ENCODE results near the gene BCR. TPM values are rescaled to one million over a fixed set of nuclear protein-coding genes. Genes with fewer than 3 reads are reported as not detected.

Gene BCR
- total and polyA plus RNA-seq, 2 of the 13 experiments (the other 11 are each of a cell fraction or from before 2014, with no cell fraction given): 19.9 to 33.6 TPM

DNA sequence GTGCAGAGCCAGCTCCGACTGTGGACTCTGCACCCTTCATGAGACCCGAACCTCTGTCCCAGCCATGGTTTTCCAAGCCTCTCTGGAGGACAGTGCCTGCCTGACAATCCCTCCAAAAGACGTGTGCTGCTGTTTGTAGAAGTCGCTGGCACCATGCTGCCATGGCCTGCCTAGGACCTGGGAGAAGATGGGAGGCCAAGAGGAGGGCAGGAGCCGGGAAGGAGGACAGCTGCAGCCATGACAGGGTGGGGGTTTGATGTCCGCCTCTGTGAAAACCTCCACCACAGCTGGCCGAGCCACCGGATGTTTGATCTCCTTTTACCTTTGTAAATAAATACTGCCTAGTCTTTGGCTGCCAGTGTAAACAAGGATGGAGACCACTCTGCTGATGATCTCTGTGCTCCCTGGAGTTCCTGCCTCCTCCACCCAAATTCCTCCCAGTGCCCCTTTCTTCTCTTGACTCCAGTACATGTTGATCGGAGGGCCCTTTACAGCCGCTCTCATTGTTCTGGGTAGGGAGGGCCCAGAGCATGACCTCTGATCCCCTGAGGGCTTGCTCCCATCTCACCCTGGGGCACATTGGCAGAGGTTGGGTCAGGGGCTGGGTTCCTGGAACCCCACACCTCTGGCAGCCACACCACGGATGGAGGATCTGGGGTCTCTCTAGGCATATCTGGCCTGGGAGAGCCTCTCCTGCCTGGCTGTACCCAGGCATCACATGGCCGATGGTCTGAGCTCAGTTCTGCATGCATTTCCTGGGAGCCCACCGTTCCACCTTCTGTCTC, 66.9 kb downstream of the BCR start (continued):
- TF ChIP-seq, protein P1, sequence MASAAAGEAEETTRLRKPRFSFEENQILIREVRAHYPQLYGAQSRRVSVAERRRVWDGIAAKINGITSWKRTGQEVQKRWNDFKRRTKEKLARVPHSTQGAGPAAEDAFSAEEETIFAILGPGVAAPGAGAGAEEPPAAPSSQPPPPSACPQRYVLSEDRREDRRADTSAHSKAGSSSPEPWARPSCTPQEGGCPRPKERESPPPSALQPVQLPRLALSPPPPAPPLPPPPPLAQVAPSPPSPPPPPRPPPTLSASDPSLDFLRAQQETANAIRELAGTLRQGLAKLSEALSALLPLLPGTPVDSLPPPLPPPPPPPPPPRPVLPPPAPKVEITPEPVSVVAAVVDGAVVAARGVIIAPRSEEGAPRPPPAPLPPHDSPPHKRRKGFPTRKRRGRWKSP (CRISPR knock-in tag; IDR thresholded peaks at IDR 0.05): 0 out of 2 replicates have a peak, but pooled peaks have one; percentile 47
- TF ChIP-seq, protein P2, sequence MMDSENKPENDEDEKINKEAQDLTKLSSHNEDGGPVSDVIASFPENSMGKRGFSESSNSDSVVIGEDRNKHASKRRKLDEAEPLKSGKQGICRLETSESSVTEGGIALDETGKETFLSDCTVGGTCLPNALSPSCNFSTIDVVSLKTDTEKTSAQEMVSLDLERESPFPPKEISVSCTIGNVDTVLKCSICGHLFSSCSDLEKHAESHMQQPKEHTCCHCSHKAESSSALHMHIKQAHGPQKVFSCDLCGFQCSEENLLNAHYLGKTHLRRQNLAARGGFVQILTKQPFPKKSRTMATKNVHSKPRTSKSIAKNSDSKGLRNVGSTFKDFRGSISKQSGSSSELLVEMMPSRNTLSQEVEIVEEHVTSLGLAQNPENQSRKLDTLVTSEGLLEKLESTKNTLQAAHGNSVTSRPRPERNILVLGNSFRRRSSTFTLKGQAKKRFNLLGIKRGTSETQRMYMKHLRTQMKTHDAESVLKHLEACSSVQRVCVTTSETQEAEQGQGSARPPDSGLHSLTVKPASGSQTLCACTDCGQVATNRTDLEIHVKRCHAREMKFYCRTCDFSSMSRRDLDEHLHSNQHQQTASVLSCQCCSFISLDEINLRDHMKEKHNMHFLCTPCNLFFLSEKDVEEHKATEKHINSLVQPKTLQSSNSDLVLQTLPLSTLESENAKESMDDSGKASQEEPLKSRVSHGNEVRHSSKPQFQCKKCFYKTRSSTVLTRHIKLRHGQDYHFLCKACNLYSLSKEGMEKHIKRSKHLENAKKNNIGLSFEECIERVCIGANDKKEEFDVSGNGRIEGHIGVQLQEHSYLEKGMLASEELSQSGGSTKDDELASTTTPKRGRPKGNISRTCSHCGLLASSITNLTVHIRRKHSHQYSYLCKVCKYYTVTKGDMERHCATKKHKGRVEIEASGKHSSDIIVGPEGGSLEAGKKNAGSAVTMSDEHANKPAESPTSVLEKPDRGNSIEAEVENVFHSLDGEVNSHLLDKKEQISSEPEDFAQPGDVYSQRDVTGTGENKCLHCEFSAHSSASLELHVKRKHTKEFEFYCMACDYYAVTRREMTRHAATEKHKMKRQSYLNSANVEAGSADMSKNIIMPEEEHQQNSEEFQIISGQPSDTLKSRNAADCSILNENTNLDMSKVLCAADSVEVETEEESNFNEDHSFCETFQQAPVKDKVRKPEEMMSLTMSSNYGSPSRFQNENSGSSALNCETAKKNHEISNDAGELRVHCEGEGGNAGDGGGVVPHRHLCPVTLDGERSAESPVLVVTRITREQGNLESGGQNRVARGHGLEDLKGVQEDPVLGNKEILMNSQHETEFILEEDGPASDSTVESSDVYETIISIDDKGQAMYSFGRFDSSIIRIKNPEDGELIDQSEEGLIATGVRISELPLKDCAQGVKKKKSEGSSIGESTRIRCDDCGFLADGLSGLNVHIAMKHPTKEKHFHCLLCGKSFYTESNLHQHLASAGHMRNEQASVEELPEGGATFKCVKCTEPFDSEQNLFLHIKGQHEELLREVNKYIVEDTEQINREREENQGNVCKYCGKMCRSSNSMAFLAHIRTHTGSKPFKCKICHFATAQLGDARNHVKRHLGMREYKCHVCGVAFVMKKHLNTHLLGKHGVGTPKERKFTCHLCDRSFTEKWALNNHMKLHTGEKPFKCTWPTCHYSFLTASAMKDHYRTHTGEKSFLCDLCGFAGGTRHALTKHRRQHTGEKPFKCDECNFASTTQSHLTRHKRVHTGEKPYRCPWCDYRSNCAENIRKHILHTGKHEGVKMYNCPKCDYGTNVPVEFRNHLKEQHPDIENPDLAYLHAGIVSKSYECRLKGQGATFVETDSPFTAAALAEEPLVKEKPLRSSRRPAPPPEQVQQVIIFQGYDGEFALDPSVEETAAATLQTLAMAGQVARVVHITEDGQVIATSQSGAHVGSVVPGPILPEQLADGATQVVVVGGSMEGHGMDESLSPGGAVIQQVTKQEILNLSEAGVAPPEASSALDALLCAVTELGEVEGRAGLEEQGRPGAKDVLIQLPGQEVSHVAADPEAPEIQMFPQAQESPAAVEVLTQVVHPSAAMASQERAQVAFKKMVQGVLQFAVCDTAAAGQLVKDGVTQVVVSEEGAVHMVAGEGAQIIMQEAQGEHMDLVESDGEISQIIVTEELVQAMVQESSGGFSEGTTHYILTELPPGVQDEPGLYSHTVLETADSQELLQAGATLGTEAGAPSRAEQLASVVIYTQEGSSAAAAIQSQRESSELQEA (CRISPR knock-in tag; IDR thresholded peaks at IDR 0.05; ENCODE audit: not compliant biosample characterization): no peak
- TF ChIP-seq ZNF33A (CRISPR knock-in tag; IDR thresholded peaks at IDR 0.05; ENCODE audit: borderline replicate concordance) (no peak), U2AF2 (IDR thresholded peaks at IDR 0.05; ENCODE audit: low read depth, low read length) (no peak), ATM (IDR thresholded peaks at IDR 0.05; ENCODE audit: borderline replicate concordance) (no peak), SSRP1 (CRISPR knock-in tag; IDR thresholded peaks at IDR 0.05) (0 out of 2 replicates have a peak, but pooled peaks have one; percentile 26), ZNF10 (CRISPR knock-in tag; IDR thresholded peaks at IDR 0.05; ENCODE audit: borderline replicate concordance, low read depth) (no peak), ZNF232 (CRISPR knock-in tag; IDR thresholded peaks at IDR 0.05; ENCODE audit: borderline replicate concordance) (0 out of 2 replicates have a peak, but pooled peaks have one; percentile 33), DMAP1 (CRISPR knock-in tag; IDR thresholded peaks at IDR 0.05) (no peak), NR1H2 (CRISPR knock-in tag; IDR thresholded peaks at IDR 0.05; ENCODE audit: borderline replicate concordance, low read depth) (no peak), ZNF550 (CRISPR knock-in tag; IDR thresholded peaks at IDR 0.05; ENCODE audit: borderline replicate concordance) (no peak), ZNF749 (CRISPR knock-in tag; IDR thresholded peaks at IDR 0.05; ENCODE audit: borderline replicate concordance) (no peak), BRD4 (CRISPR knock-in tag; IDR thresholded peaks at IDR 0.05) (no peak)
- TF ChIP-seq, protein P3, sequence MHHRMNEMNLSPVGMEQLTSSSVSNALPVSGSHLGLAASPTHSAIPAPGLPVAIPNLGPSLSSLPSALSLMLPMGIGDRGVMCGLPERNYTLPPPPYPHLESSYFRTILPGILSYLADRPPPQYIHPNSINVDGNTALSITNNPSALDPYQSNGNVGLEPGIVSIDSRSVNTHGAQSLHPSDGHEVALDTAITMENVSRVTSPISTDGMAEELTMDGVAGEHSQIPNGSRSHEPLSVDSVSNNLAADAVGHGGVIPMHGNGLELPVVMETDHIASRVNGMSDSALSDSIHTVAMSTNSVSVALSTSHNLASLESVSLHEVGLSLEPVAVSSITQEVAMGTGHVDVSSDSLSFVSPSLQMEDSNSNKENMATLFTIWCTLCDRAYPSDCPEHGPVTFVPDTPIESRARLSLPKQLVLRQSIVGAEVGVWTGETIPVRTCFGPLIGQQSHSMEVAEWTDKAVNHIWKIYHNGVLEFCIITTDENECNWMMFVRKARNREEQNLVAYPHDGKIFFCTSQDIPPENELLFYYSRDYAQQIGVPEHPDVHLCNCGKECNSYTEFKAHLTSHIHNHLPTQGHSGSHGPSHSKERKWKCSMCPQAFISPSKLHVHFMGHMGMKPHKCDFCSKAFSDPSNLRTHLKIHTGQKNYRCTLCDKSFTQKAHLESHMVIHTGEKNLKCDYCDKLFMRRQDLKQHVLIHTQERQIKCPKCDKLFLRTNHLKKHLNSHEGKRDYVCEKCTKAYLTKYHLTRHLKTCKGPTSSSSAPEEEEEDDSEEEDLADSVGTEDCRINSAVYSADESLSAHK (CRISPR knock-in tag; IDR thresholded peaks at IDR 0.05; ENCODE audit: borderline replicate concordance): no peak
- TF ChIP-seq, protein P4, sequence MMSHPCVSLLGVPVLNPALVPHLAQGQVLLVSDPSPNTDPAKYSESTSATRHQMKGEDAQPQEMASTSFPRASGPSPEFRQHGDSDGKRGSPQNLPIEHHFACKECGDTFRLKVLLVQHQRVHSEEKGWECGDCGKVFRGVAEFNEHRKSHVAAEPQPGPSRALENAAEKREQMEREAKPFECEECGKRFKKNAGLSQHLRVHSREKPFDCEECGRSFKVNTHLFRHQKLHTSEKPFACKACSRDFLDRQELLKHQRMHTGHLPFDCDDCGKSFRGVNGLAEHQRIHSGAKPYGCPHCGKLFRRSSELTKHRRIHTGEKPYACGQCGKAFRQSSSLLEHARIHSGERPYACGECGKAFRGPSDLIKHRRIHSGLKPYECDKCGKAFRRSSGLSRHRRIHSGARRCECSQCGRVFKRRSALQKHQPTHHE (CRISPR knock-in tag; IDR thresholded peaks at IDR 0.05; ENCODE audit: borderline replicate concordance): no peak
